Activated naive CD8-positive, alpha-beta T cell treated with anti-CD3 and anti-CD28 coated beads for 36 hours (primary cell): ENCODE results near the gene ZBTB46. TPM values are rescaled to one million over a fixed set of nuclear protein-coding genes. Genes with fewer than 3 reads are reported as not detected.

Source experiments
- DNase-seq: peaks from one replicate; pipeline ENCODE4 v3.0.0; 2021
- H3K27ac Mint-ChIP-seq: one replicate; pipeline ENCODE4 v1.8.0; 2022; ENCODE audit warnings: mild to moderate bottlenecking, moderate library complexity, mixed read lengths
- H3K27me3 Mint-ChIP-seq: one replicate; pipeline ENCODE4 v1.8.0; 2022; ENCODE audit warnings: mild to moderate bottlenecking, mixed read lengths
- H3K36me3 Mint-ChIP-seq: one replicate; pipeline ENCODE4 v1.8.0; 2021; ENCODE audit warnings: mild to moderate bottlenecking, mixed read lengths
- H3K4me1 Mint-ChIP-seq: one replicate; pipeline ENCODE4 v1.8.0; 2021; ENCODE audit warnings: mixed read lengths
- H3K4me3 Mint-ChIP-seq: one replicate; pipeline ENCODE4 v1.8.0; 2022; ENCODE audit warnings: mild to moderate bottlenecking, moderate library complexity, mixed read lengths
- H3K9me3 Mint-ChIP-seq: one replicate; pipeline ENCODE4 v1.8.0; 2022; ENCODE audit warnings: mixed read lengths
- total RNA-seq, 2 experiments: library from RNA; stranded (reverse); gene quantifications; one replicate each; pipeline ENCODE4 v1.2.3, GENCODE V29; 2021

ZBTB46 gene
- total RNA-seq, 2 experiments from 2014 or later, result 0.04 TPM; not detected in 1

GRCh38 chr20:63705232-63706026 is 125.6 kb downstream of the ZBTB46 start:
- peak overlapping the region; percentile 42 for H3K27ac Mint-ChIP-seq
- H3K4me3 Mint-ChIP-seq, result no peak overlapping the region
- peaks cover 30% of the 10 kb centered on the region for H3K36me3 Mint-ChIP-seq
- no peaks in the 10 kb centered on the region for H3K9me3 Mint-ChIP-seq
- no peak for DNase-seq
- peaks cover 22% of the 10 kb centered on the region for H3K4me1 Mint-ChIP-seq
- H3K27me3 Mint-ChIP-seq, result no peaks in the 10 kb centered on the region

- no peaks in the 10 kb centered on the region for H3K9me3 Mint-ChIP-seq
- H3K27ac Mint-ChIP-seq, result no peak overlapping the region
- H3K36me3 Mint-ChIP-seq, result peaks cover 27% of the 10 kb centered on the region
- peaks cover 20% of the 10 kb centered on the region for H3K4me1 Mint-ChIP-seq
- DNase-seq, result no peak
- no peaks in the 10 kb centered on the region for H3K27me3 Mint-ChIP-seq
- no peak overlapping the region for H3K4me3 Mint-ChIP-seq
These were observed 126.3 kb downstream of the ZBTB46 start for GRCh38 chr20:63704749-63705117.

- Mint-ChIP-seq H3K4me3 (no peak overlapping the region), H3K4me1 (peaks cover 17% of the 10 kb centered on the region), H3K9me3 (no peaks in the 10 kb centered on the region), H3K36me3 (peaks cover 23% of the 10 kb centered on the region), H3K27ac (no peak overlapping the region), H3K27me3 (no peaks in the 10 kb centered on the region)
- no peak for DNase-seq
These were observed 126.9 kb downstream of the ZBTB46 start for GRCh38 chr20:63703976-63704748.

GRCh38 chr20:63703471-63703975 is 127.5 kb downstream of the ZBTB46 start:
- Mint-ChIP-seq H3K36me3 (peaks cover 17% of the 10 kb centered on the region), H3K4me3 (no peak overlapping the region), H3K9me3 (no peaks in the 10 kb centered on the region), H3K4me1 (peaks cover 18% of the 10 kb centered on the region), H3K27ac (no peak overlapping the region), H3K27me3 (no peaks in the 10 kb centered on the region)
- no peak for DNase-seq

- H3K9me3 Mint-ChIP-seq, result no peaks in the 10 kb centered on the region
- H3K4me1 Mint-ChIP-seq, result peaks cover 18% of the 10 kb centered on the region
- H3K4me3 Mint-ChIP-seq, result no peak overlapping the region
- H3K27me3 Mint-ChIP-seq, result no peaks in the 10 kb centered on the region
- no peak for DNase-seq
- H3K27ac Mint-ChIP-seq, result no peak overlapping the region
- peaks cover 16% of the 10 kb centered on the region for H3K36me3 Mint-ChIP-seq
These were observed 128.2 kb downstream of the ZBTB46 start for GRCh38 chr20:63702751-63703470.

GRCh38 chr20:63702036-63702665 is 128.9 kb downstream of the ZBTB46 start:
- Mint-ChIP-seq H3K9me3 (no peaks in the 10 kb centered on the region), H3K27ac (no peak overlapping the region), H3K27me3 (no peaks in the 10 kb centered on the region), H3K4me3 (no peak overlapping the region), H3K36me3 (peaks cover 16% of the 10 kb centered on the region), H3K4me1 (peaks cover 20% of the 10 kb centered on the region)
- no peak for DNase-seq

- H3K9me3 Mint-ChIP-seq, result no peaks in the 10 kb centered on the region
- peaks cover 12% of the 10 kb centered on the region for H3K36me3 Mint-ChIP-seq
- no peak overlapping the region for H3K4me3 Mint-ChIP-seq
- H3K4me1 Mint-ChIP-seq, result peaks cover 17% of the 10 kb centered on the region
- DNase-seq, result no peak
- no peak overlapping the region for H3K27ac Mint-ChIP-seq
- no peaks in the 10 kb centered on the region for H3K27me3 Mint-ChIP-seq
These were observed 129.6 kb downstream of the ZBTB46 start for GRCh38 chr20:63701329-63702035.

GRCh38 chr20:63701051-63701328 is 130.1 kb downstream of the ZBTB46 start:
- Mint-ChIP-seq H3K27me3 (no peaks in the 10 kb centered on the region), H3K9me3 (no peaks in the 10 kb centered on the region), H3K36me3 (peaks cover 9% of the 10 kb centered on the region), H3K4me3 (no peak overlapping the region), H3K27ac (no peak overlapping the region), H3K4me1 (peaks cover 16% of the 10 kb centered on the region)
- DNase-seq, result no peak

- Mint-ChIP-seq H3K4me1 (peaks cover 11% of the 10 kb centered on the region), H3K27ac (peak overlapping the region; percentile 25), H3K27me3 (no peaks in the 10 kb centered on the region), H3K4me3 (no peak overlapping the region), H3K36me3 (peaks cover 4% of the 10 kb centered on the region), H3K9me3 (no peaks in the 10 kb centered on the region)
- no peak for DNase-seq
These were observed 130.6 kb downstream of the ZBTB46 start for GRCh38 chr20:63700199-63701050.

GRCh38 chr20:63699466-63700198 is 131.4 kb downstream of the ZBTB46 start:
- peaks cover 11% of the 10 kb centered on the region for H3K4me1 Mint-ChIP-seq
- no peaks in the 10 kb centered on the region for H3K9me3 Mint-ChIP-seq
- H3K27ac Mint-ChIP-seq, result peak overlapping the region; percentile 63
- no peaks in the 10 kb centered on the region for H3K27me3 Mint-ChIP-seq
- no peak for DNase-seq
- H3K36me3 Mint-ChIP-seq, result no peaks in the 10 kb centered on the region
- no peak overlapping the region for H3K4me3 Mint-ChIP-seq

- DNase-seq, result peak; percentile 57
- H3K4me3 Mint-ChIP-seq, result no peak overlapping the region
- H3K4me1 Mint-ChIP-seq, result peaks cover 11% of the 10 kb centered on the region
- no peaks in the 10 kb centered on the region for H3K9me3 Mint-ChIP-seq
- no peaks in the 10 kb centered on the region for H3K27me3 Mint-ChIP-seq
- H3K27ac Mint-ChIP-seq, result peak overlapping the region; percentile 63
- peaks cover 2% of the 10 kb centered on the region for H3K36me3 Mint-ChIP-seq
These were observed 132.2 kb downstream of the ZBTB46 start for GRCh38 chr20:63698739-63699465.

- Mint-ChIP-seq H3K36me3 (peaks cover 5% of the 10 kb centered on the region), H3K27me3 (peaks cover 3% of the 10 kb centered on the region), H3K9me3 (no peaks in the 10 kb centered on the region), H3K27ac (no peak overlapping the region), H3K4me1 (peaks cover 14% of the 10 kb centered on the region), H3K4me3 (no peak overlapping the region)
- DNase-seq, result no peak
These were observed 133.1 kb downstream of the ZBTB46 start for GRCh38 chr20:63697868-63698545.
